AG04450 (cell line): ENCODE data around the gene CEL. TPM values are rescaled to one million over a fixed set of nuclear protein-coding genes. Genes with fewer than 3 reads are reported as not detected.
"Not testable (repeated sequence)": the region's sequence is repeated elsewhere in the genome, so short reads cannot be mapped to it uniquely, and the experiment has no call there.

Experiments used
- CTCF ChIA-PET: fragments of 300-600, 350-600 bp; formaldehyde crosslinking; extraction: SDS; loops from one replicate; lab custom pipeline; 2022; ENCODE audit warnings: antibody characterized with exemption, inconsistent platforms; lab: Charles Lee
- POLR2A ChIA-PET: fragments of 350-600 bp; formaldehyde crosslinking; extraction: SDS; loops from one replicate; lab custom pipeline; 2021; ENCODE audit warnings: antibody characterized with exemption, inconsistent platforms; lab: Yijun Ruan, JAX
- DNase-seq: peaks from one replicate; pipeline ENCODE4 v3.0.0-alpha.2; 2011; ENCODE audit warnings: low read depth, low spot score
- H3K27ac ChIP-seq: one replicate; pipeline ENCODE4 v1.5.1; 2012; ENCODE audit warnings: low read depth, low read length, control low read depth
- H3K27me3 ChIP-seq: one replicate; pipeline ENCODE4 v1.6.0; 2012; ENCODE audit warnings: low read length; ENCODE audit not compliant: control insufficient read depth, insufficient read depth
- H3K4me3 ChIP-seq: 2 replicates; pipeline ENCODE4 v1.5.1; 2011; ENCODE audit warnings: mild to moderate bottlenecking, low read depth, low read length, control low read depth
- H3K9me3 ChIP-seq: 2 replicates; pipeline ENCODE4 v1.5.1; 2012; ENCODE audit warnings: low read length; ENCODE audit not compliant: control insufficient read depth, insufficient read depth
- polyA plus RNA-seq: library from polyadenylated mRNA; depleted of rRNA; stranded (reverse); fragments of >200 nt; gene quantifications from 2 replicates; pipeline ENCODE4 v1.2.3, GENCODE V29; 2011
- TF ChIP-seq, protein P1 (sequence below): IDR thresholded peaks from 2 replicates; pipeline ENCODE4 v1.5.1; 2011; ENCODE audit warnings: low read depth, low read length, control low read depth, inconsistent platforms

CEL gene
- polyA plus RNA-seq, 1 experiment: 0.24 TPM

DNA sequence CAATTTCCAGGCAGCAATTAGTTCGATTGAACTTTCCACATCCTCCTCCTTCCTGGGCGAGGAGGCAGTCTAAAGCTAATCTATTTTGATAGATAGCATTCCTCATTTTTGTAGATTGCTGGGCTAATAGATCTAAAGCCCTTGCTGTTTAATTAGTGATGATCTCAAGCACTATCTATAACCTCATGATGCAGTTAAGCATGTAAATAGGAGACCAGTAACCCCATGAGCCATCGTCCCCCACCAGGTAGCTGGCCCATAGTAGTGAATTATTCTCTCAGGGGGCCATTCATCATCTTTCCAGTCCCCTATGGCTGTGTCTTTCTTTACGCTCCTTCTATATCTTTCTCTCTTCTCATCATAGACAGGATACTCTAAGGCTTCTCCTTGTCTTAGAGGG lies 14.9 kb downstream of the CEL start:
- POLR2A ChIA-PET: interaction anchor here (1.2 kb wide), 2 partner anchors 46 to 57 kb away, joined by 5 to 10 read pairs; partner anchors contain the start of gene GTF3C5
- no peak for DNase-seq

DNA sequence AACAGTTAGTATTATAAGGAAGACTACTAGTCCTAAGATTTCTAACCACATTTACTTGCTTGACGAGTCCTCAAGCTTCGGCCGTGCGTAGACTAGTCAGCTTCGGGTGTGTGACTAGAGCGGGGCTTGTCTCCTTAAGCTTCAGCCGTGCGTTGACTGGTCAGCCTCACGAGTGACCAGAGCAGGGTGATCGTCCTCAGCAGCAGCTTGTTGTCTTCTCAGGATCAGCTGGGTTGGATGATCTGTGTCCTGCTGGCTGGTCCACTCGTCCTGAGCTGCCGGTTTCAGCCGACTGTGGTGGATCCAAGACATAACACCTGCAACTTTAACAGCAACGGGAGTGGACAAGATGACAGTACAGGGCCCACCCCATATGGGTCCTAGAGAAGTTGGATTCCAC lies 16.7 kb downstream of the CEL start:
- H3K4me3 ChIP-seq: no peak overlapping the region
- ChIA-PET POLR2A (no interaction called here), CTCF (interaction anchor here (1.3 to 1.4 kb wide), 2 partner anchors 65 to 68 kb away, joined by 5 to 7 read pairs; no protein-coding TSS in a partner anchor)
- no peak for DNase-seq
- peaks cover 23% of the 10 kb centered on the region for H3K27me3 ChIP-seq
- TF ChIP-seq, protein P1, sequence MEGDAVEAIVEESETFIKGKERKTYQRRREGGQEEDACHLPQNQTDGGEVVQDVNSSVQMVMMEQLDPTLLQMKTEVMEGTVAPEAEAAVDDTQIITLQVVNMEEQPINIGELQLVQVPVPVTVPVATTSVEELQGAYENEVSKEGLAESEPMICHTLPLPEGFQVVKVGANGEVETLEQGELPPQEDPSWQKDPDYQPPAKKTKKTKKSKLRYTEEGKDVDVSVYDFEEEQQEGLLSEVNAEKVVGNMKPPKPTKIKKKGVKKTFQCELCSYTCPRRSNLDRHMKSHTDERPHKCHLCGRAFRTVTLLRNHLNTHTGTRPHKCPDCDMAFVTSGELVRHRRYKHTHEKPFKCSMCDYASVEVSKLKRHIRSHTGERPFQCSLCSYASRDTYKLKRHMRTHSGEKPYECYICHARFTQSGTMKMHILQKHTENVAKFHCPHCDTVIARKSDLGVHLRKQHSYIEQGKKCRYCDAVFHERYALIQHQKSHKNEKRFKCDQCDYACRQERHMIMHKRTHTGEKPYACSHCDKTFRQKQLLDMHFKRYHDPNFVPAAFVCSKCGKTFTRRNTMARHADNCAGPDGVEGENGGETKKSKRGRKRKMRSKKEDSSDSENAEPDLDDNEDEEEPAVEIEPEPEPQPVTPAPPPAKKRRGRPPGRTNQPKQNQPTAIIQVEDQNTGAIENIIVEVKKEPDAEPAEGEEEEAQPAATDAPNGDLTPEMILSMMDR: no peak
- H3K9me3 ChIP-seq: no peaks in the 10 kb centered on the region
- no peak overlapping the region for H3K27ac ChIP-seq

More for the DNA sequence above, 14.9 kb downstream of the CEL start:
- Histone ChIP-seq H3K27me3 (peaks cover 23% of the 10 kb centered on the region), H3K4me3 (no peak overlapping the region), H3K9me3 (no peaks in the 10 kb centered on the region), H3K27ac (no peak overlapping the region)
- TF ChIP-seq, protein P1: no peak
- CTCF ChIA-PET: interaction anchor here (1.3 to 3.2 kb wide), 3 partner anchors 26 to 67 kb away, joined by 4 to 15 read pairs (median 11); no protein-coding TSS in a partner anchor

DNA sequence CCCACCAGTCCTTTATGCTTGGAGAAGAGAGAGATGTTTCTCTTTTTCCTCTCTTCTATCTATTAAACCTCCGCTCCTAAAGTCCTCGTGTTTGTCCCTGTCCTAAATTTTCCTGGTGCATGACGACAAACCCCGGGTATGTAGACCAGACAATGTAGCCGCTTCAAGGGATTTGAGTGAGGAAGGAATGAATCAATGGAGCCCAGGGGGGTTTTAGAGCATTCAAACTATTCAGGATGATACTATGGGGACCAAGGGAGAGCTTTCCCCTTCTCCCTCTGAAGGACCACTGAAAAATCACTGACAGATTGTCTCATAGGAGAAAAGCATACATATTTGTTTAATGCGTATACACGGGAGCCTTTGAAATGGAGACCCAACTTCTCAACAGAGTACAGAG lies 18.4 kb downstream of the CEL start:
- POLR2A ChIA-PET: no interaction called here
- CTCF ChIA-PET: interaction anchor here (1.3 kb wide), 1 partner anchor 22 kb away, joined by 5 read pairs; no protein-coding TSS in a partner anchor

DNA sequence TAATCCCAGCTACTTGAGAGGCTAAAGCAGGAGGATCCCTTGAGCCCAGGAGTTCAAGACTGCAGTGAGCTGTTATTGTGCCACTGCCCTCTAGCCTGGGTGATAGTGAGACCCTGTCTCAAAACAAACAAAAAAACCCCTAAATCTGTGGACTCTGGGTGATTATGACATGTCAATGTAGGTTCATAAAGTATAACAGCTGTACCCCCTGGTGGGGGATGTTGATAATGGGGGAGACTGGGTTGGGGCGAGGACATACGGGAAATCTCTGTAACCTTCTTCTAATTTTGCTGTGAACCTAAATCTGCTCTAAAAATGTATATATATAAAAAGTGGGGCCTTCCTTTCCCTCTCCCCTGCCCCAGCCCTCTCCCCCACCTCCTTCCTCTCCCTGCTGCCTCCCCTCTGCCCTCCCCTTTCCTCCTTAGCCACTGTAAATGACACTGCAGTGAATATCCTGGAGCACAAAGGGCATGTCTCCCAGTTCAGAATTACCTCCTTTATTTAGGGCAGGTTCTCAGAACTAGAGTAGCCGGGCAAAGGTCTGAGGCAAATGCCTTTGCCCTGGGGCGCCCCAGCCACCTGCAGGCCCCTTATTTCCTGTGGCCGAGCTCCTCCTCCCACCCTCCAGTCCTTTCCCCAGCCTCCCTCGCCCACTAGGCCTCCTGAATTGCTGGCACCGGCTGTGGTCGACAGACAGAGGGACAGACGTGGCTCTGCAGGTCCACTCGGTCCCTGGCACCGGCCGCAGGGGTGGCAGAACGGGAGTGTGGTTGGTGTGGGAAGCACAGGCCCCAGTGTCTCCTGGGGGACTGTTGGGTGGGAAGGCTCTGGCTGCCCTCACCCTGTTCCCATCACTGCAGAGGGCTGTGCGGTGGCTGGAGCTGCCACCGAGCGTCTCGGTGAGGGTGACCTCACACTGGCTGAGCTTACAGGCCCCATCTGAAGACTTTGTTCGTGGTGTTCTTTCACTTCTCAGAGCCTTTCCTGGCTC lies 19.3 kb downstream of the CEL start:
- DNase-seq, CTCF ChIA-PET: not testable (repeated sequence)

More for the DNA sequence above, 18.4 kb downstream of the CEL start:
- TF ChIP-seq, protein P1: no peak
- no peak for DNase-seq
- Histone ChIP-seq H3K27ac (no peak overlapping the region), H3K4me3 (no peak overlapping the region), H3K27me3 (peaks cover 23% of the 10 kb centered on the region), H3K9me3 (no peaks in the 10 kb centered on the region)

DNA sequence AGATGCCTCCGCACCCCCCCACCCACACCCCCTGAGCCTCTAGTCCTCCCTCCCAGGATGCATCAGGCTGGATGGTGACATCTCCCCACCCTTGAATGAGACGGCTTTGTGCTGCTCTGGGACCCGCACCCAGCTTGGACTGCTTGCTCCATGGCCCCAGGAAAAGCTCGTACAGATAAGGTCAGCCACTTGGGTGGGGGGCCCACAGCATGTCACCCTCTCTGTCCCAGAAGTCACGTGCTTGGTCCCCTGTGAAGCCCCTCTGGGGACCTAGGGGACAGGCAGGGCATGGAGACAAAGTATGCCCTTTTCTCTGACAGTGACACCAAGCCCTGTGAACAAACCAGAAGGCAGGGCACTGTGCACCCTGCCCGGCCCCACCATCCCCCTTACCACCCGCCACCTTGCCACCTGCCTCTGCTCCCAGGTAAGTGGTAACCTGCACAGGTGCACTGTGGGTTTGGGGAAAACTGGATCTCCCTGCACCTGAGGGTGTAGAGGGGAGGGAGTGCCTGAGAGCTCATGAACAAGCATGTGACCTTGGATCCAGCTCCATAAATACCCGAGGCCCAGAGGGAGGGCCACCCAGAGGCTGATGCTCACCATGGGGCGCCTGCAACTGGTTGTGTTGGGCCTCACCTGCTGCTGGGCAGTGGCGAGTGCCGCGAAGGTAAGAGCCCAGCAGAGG lies 20.3 kb downstream of the CEL start:
- H3K4me3 ChIP-seq, CTCF ChIA-PET, H3K27ac ChIP-seq, H3K9me3 ChIP-seq, POLR2A ChIA-PET, DNase-seq: not testable (repeated sequence)
- H3K27me3 ChIP-seq: peaks cover 25% of the 10 kb centered on the region

More for the DNA sequence above, 19.3 kb downstream of the CEL start:
- H3K4me3 ChIP-seq, H3K27ac ChIP-seq, H3K9me3 ChIP-seq: not testable (repeated sequence)
- POLR2A ChIA-PET: interaction anchor here (0.7 kb wide), 1 partner anchor 56 kb away, joined by 3 read pairs; no protein-coding TSS in a partner anchor
- H3K27me3 ChIP-seq: peaks cover 23% of the 10 kb centered on the region

DNA sequence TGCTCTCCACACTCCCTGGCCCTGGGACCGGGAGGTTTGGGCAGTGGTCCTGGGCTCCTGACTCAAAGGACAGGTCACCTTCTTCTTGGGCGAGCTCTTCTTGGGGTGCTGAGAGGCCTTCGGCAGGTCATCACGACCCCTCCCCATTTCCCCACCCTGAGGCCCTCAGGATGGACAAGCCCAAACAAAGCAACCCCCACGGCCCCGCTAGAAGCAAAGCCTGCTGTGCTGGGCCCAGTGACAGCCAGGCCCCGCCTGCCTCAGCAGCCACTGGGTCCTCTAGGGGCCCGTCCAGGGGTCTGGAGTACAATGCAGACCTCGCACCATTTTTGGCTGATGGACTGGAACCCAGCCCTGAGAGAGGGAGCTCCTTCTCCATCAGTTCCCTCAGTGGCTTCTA lies 21.9 kb downstream of the CEL start:
- CTCF ChIA-PET, DNase-seq, POLR2A ChIA-PET: not testable (repeated sequence)

DNA sequence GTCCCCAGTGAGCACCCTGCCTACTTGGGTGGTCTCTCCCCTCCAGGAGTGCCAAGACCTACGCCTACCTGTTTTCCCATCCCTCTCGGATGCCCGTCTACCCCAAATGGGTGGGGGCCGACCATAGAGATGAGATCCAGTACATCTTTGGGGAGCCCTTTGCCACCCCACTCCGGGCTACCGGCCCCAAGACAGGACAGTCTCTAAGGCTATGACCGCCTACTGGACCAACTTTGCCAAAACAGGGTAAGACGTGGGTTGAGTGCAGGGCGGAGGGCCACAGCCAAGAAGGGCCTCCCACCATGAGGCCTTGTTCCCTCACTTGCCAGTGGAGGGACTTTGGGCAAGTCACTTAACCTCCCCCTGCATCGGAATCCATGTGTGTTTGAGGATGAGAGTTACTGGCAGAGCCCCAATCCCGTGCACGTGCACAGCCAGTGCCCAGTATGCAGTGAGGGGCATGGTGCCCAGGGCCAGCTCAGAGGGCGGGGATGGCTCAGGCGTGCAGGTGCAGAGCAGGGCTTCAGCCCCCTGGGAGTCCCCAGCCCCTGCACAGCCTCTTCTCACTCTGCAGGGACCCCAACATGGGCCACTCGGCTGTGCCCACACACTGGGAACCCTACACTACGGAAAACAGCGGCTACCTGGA lies 24.6 kb downstream of the CEL start:
- DNase-seq, H3K4me3 ChIP-seq, CTCF ChIA-PET, H3K27ac ChIP-seq, H3K9me3 ChIP-seq, H3K27me3 ChIP-seq, POLR2A ChIA-PET: not testable (repeated sequence)

More for the DNA sequence above, 21.9 kb downstream of the CEL start:
- peaks cover 21% of the 10 kb centered on the region for H3K27me3 ChIP-seq
- H3K27ac ChIP-seq, H3K4me3 ChIP-seq, H3K9me3 ChIP-seq: not testable (repeated sequence)
